OCI-LY3 (cell line): ENCODE measurements around the gene LAMC3.

Source experiments
- H2AFZ ChIP-seq: fragments of 200-600, 300-600 bp; shearing (Covaris generic); 2 replicates; pipeline ENCODE4 v1.6.0; 2014; ENCODE audit warnings: antibody characterized with exemption, low read depth, low read length
- H3K27ac ChIP-seq: fragments of 200-600, 300-600 bp; sonication (generic); 2 replicates; pipeline ENCODE4 v1.5.1; 2014; ENCODE audit warnings: mild to moderate bottlenecking, low read length, moderate library complexity, mixed read lengths
- H3K27me3 ChIP-seq: fragments of 200-600, 300-600 bp; sonication (generic); 2 replicates; pipeline ENCODE4 v1.6.1; 2014; ENCODE audit warnings: low read depth, low read length, mixed read lengths
- H3K36me3 ChIP-seq: fragments of 200-600, 300-600 bp; sonication (generic); replicated peaks from 2 replicates; pipeline ENCODE3; 2014; ENCODE audit warnings: low read depth, low read length, mixed read lengths
- H3K4me1 ChIP-seq: fragments of 300-600, 200-600 bp; sonication (generic); 2 replicates; pipeline ENCODE4 v1.6.1; 2014; ENCODE audit warnings: low read length, mixed read lengths
- H3K4me2 ChIP-seq: fragments of 200-600, 300-600 bp; sonication (generic); 2 replicates; pipeline ENCODE4 v1.6.1; 2014; ENCODE audit warnings: low read length, mixed read lengths
- H3K4me3 ChIP-seq: fragments of 300-600, 200-600 bp; sonication (generic); 2 replicates; pipeline ENCODE4 v1.5.1; 2014; ENCODE audit warnings: antibody characterized with exemption, mild to moderate bottlenecking, low read length, moderate library complexity
- H3K79me2 ChIP-seq: fragments of 300-600, 200-600 bp; shearing (Covaris generic); 2 replicates; pipeline ENCODE4 v1.6.1; 2014; ENCODE audit warnings: mild to moderate bottlenecking, low read length, mixed read lengths
- H3K9ac ChIP-seq: fragments of 300-600, 200-600 bp; shearing (Covaris generic); 2 replicates; pipeline ENCODE4 v1.6.0; 2014; ENCODE audit warnings: mild to moderate bottlenecking, low read length, moderate library complexity
- H3K9me3 ChIP-seq: fragments of 200-600, 300-600 bp; shearing (Covaris generic); 2 replicates; pipeline ENCODE4 v1.6.1; 2014; ENCODE audit warnings: low read length, mixed read lengths; ENCODE audit not compliant: insufficient read depth
- H4K20me1 ChIP-seq: fragments of 200-600, 300-600 bp; sonication (generic); 2 replicates; pipeline ENCODE4 v1.6.1; 2016; ENCODE audit warnings: low read length, mixed read lengths; ENCODE audit not compliant: insufficient read depth
- EZH2phosphoT487 ChIP-seq: fragments of 200-600 bp; shearing (Covaris generic); IDR thresholded peaks from 2 replicates; pipeline ENCODE4 v1.6.1; 2018; ENCODE audit warnings: antibody characterized with exemption, mixed run types, low read depth
- TF ChIP-seq, protein P1 (sequence below): fragments of 200-600, 300-600 bp; sonication (generic); IDR thresholded peaks from 2 replicates; pipeline ENCODE4 v1.5.1; 2014; ENCODE audit warnings: antibody characterized with exemption, low read length, low read depth

The LAMC3 gene

DNA sequence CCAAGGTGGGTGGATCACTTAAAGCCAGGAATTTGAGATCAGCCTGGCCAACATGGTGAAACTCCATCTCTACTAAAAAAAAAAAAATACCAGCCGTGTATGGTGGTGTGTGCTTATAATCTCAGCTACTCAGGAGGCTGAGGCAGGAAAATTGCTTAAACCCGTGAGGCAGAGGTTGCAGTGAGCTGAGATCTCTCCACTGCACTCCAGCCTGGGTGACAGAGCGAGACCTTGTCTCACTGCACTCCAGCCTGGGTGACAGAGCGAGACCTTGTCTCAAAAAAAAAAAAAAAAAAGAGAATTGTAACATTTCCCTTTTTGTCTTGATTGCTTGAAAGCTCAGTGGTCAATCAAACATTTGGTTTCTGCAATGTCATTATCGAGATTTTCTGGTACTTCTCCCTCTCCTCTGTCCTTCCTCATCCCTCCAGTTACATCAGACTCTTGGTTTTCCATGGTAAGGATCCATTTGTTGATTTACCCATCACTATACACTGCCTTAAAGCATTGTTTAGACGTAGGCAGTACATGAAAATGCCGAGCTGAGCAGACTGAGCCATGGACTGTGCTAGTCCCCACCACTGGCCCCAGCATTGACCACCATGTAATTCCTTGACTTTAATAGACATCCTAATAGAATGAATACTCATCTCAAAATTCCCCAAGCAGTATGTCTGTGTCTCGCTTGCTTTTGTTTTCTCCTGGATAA is 75.8 kb downstream of the LAMC3 start:
- no peaks in the 10 kb centered on the region for H3K27me3 ChIP-seq
- no peaks in the 10 kb centered on the region for H4K20me1 ChIP-seq
- H3K4me3 ChIP-seq, result no peak overlapping the region
- H3K9me3 ChIP-seq, result no peaks in the 10 kb centered on the region
- no peaks in the 10 kb centered on the region for H3K4me1 ChIP-seq
- no peak overlapping the region for H2AFZ ChIP-seq
- no peak overlapping the region for H3K9ac ChIP-seq
- no peak for TF ChIP-seq EZH2phosphoT487
- TF ChIP-seq, protein P1, sequence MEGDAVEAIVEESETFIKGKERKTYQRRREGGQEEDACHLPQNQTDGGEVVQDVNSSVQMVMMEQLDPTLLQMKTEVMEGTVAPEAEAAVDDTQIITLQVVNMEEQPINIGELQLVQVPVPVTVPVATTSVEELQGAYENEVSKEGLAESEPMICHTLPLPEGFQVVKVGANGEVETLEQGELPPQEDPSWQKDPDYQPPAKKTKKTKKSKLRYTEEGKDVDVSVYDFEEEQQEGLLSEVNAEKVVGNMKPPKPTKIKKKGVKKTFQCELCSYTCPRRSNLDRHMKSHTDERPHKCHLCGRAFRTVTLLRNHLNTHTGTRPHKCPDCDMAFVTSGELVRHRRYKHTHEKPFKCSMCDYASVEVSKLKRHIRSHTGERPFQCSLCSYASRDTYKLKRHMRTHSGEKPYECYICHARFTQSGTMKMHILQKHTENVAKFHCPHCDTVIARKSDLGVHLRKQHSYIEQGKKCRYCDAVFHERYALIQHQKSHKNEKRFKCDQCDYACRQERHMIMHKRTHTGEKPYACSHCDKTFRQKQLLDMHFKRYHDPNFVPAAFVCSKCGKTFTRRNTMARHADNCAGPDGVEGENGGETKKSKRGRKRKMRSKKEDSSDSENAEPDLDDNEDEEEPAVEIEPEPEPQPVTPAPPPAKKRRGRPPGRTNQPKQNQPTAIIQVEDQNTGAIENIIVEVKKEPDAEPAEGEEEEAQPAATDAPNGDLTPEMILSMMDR, result no peak
- no peak overlapping the region for H3K27ac ChIP-seq
- no peaks in the 10 kb centered on the region for H3K79me2 ChIP-seq
- no peaks in the 10 kb centered on the region for H3K36me3 ChIP-seq
- no peak overlapping the region for H3K4me2 ChIP-seq

GRCh38 chr9:131085370-131086122 is 76.6 kb downstream of the LAMC3 start:
- Histone ChIP-seq H3K27ac (no peak overlapping the region), H3K4me1 (no peaks in the 10 kb centered on the region), H4K20me1 (no peaks in the 10 kb centered on the region), H3K79me2 (no peaks in the 10 kb centered on the region), H3K9me3 (no peaks in the 10 kb centered on the region), H3K36me3 (no peaks in the 10 kb centered on the region), H3K4me3 (no peak overlapping the region), H3K9ac (no peak overlapping the region), H3K4me2 (no peak overlapping the region), H2AFZ (no peak overlapping the region), H3K27me3 (no peaks in the 10 kb centered on the region)
- no peak for TF ChIP-seq EZH2phosphoT487
- TF ChIP-seq, protein P1, result no peak

DNA sequence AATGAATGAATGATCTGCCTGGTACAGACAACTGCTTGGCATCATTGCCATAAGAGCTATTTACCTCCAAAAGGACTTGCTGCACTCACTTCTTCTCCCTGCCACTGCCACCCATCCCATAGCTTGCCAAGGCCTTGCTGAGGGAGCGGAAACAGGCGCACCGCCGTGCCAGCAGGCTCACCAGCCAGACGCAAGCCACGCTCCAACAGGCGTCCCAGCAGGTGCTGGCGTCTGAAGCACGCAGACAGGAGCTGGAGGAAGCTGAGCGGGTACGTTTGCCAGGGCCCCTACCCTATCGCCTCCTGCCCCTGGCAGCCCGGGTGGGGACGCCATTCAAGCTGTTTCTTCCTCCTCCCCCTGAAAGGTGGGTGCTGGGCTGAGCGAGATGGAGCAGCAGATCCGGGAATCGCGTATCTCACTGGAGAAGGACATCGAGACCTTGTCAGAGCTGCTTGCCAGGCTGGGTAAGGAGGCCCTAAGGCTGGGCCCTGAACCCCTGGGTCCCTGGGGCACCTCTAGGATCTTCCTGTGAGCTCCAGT is 78.5 kb downstream of the LAMC3 start:
- Histone ChIP-seq H3K4me1 (no peaks in the 10 kb centered on the region), H3K4me3 (no peak overlapping the region), H3K27me3 (no peaks in the 10 kb centered on the region), H3K27ac (no peak overlapping the region), H3K9me3 (no peaks in the 10 kb centered on the region), H2AFZ (no peak overlapping the region), H3K4me2 (no peak overlapping the region), H3K9ac (no peak overlapping the region), H3K79me2 (no peaks in the 10 kb centered on the region), H4K20me1 (no peaks in the 10 kb centered on the region), H3K36me3 (no peaks in the 10 kb centered on the region)
- TF ChIP-seq EZH2phosphoT487, result no peak
- TF ChIP-seq, protein P1, result no peak

GRCh38 chr9:131090025-131090787 is 81.2 kb downstream of the LAMC3 start:
- Histone ChIP-seq H3K4me3 (no peak overlapping the region), H3K9ac (no peak overlapping the region), H3K79me2 (no peaks in the 10 kb centered on the region), H3K4me2 (no peak overlapping the region), H2AFZ (no peak overlapping the region), H3K27ac (no peak overlapping the region), H3K4me1 (no peaks in the 10 kb centered on the region), H4K20me1 (no peaks in the 10 kb centered on the region), H3K27me3 (no peaks in the 10 kb centered on the region), H3K36me3 (no peaks in the 10 kb centered on the region), H3K9me3 (no peaks in the 10 kb centered on the region)
- TF ChIP-seq EZH2phosphoT487, result no peak
- TF ChIP-seq, protein P1, result no peak
